Stimulated activated effector memory CD8-positive, alpha-beta T cell treated with anti-CD3 and anti-CD28 coated beads, Interleukin-12 subunit alpha, Interleukin-12 subunit beta, amount 100 ng/mL, for 72 hours (primary cell): Measurements from ENCODE around the gene RAB28.

Experiments used
- ATAC-seq: fragments of 150-1000 bp; cut with Tn5 transposase; 2 replicates; pipeline ENCODE4 v1.10.0; 2021
- DNase-seq, 2 donors: peaks; one replicate each; pipeline ENCODE4 v3.0.0; 2021 to 2022; ENCODE audit warnings: low spot score in 2 of 2
- H3K27ac Mint-ChIP-seq: one replicate; pipeline ENCODE4 v1.8.0; 2022; ENCODE audit warnings: mild to moderate bottlenecking, mixed read lengths
- H3K36me3 Mint-ChIP-seq: one replicate; pipeline ENCODE4 v1.8.0; 2022; ENCODE audit warnings: mild to moderate bottlenecking, mixed read lengths
- H3K4me1 Mint-ChIP-seq: one replicate; pipeline ENCODE4 v1.8.0; 2022; ENCODE audit warnings: mixed read lengths
- H3K4me3 Mint-ChIP-seq: one replicate; pipeline ENCODE4 v1.8.0; 2022; ENCODE audit warnings: mild to moderate bottlenecking, mixed read lengths
- H3K9me3 Mint-ChIP-seq: one replicate; pipeline ENCODE4 v1.8.0; 2022; ENCODE audit warnings: mixed read lengths

Gene RAB28

GRCh38 chr4:13386405-13387107, 97.6 kb downstream of the RAB28 start:
- Mint-ChIP-seq H3K27ac (no peak overlapping the region), H3K9me3 (no peaks in the 10 kb centered on the region), H3K4me3 (no peak overlapping the region), H3K4me1 (peaks cover 14% of the 10 kb centered on the region), H3K36me3 (no peaks in the 10 kb centered on the region)
- ATAC-seq (no peak), DNase-seq (no peak)

GRCh38 chr4:13384055-13384454, 100.1 kb downstream of the RAB28 start:
- DNase-seq (no peak), ATAC-seq (peak; percentile 21)
- no peak overlapping the region for H3K27ac Mint-ChIP-seq
- no peaks in the 10 kb centered on the region for H3K36me3 Mint-ChIP-seq
- no peaks in the 10 kb centered on the region for H3K9me3 Mint-ChIP-seq
- peaks cover 14% of the 10 kb centered on the region for H3K4me1 Mint-ChIP-seq
- H3K4me3 Mint-ChIP-seq, result no peak overlapping the region

- H3K4me3 Mint-ChIP-seq, result no peak overlapping the region
Measured at GRCh38 chr4:13378973-13379759, 105.0 kb downstream of the RAB28 start.

GRCh38 chr4:13371048-13371447, 113.1 kb downstream of the RAB28 start:
- Mint-ChIP-seq H3K27ac (no peak overlapping the region), H3K9me3 (no peaks in the 10 kb centered on the region), H3K4me1 (no peaks in the 10 kb centered on the region), H3K4me3 (no peak overlapping the region), H3K36me3 (peaks cover 12% of the 10 kb centered on the region)
- no peak for DNase-seq
- no peak for ATAC-seq

More at GRCh38 chr4:13378973-13379759, 105.0 kb downstream of the RAB28 start:
- H3K4me1 Mint-ChIP-seq, result no peaks in the 10 kb centered on the region
- H3K36me3 Mint-ChIP-seq, result peaks cover 5% of the 10 kb centered on the region
- ATAC-seq, result no peak
- H3K9me3 Mint-ChIP-seq, result no peaks in the 10 kb centered on the region
- no peak for DNase-seq
- H3K27ac Mint-ChIP-seq, result no peak overlapping the region

GRCh38 chr4:13368217-13368616, 115.9 kb downstream of the RAB28 start:
- H3K4me3 Mint-ChIP-seq, result no peak overlapping the region
- no peaks in the 10 kb centered on the region for H3K9me3 Mint-ChIP-seq
- peaks cover 12% of the 10 kb centered on the region for H3K36me3 Mint-ChIP-seq
- ATAC-seq, result no peak
- no peak overlapping the region for H3K27ac Mint-ChIP-seq
- no peak for DNase-seq
- no peaks in the 10 kb centered on the region for H3K4me1 Mint-ChIP-seq

GRCh38 chr4:13367691-13368090, 116.4 kb downstream of the RAB28 start:
- Mint-ChIP-seq H3K4me3 (no peak overlapping the region), H3K36me3 (peaks cover 12% of the 10 kb centered on the region), H3K27ac (no peak overlapping the region), H3K4me1 (no peaks in the 10 kb centered on the region), H3K9me3 (no peaks in the 10 kb centered on the region)
- ATAC-seq (no peak), DNase-seq (no peak)

GRCh38 chr4:13367244-13367643, 116.9 kb downstream of the RAB28 start:
- Mint-ChIP-seq H3K27ac (no peak overlapping the region), H3K36me3 (peaks cover 12% of the 10 kb centered on the region), H3K9me3 (no peaks in the 10 kb centered on the region), H3K4me1 (no peaks in the 10 kb centered on the region), H3K4me3 (no peak overlapping the region)
- no peak for DNase-seq
- ATAC-seq, result no peak

- no peak for DNase-seq
- no peak for ATAC-seq
- Mint-ChIP-seq H3K36me3 (peaks cover 12% of the 10 kb centered on the region), H3K4me3 (no peak overlapping the region), H3K9me3 (no peaks in the 10 kb centered on the region), H3K27ac (no peak overlapping the region), H3K4me1 (no peaks in the 10 kb centered on the region)
Measured at GRCh38 chr4:13365195-13365594, 118.9 kb downstream of the RAB28 start.

GRCh38 chr4:13364653-13365052, 119.5 kb downstream of the RAB28 start:
- no peaks in the 10 kb centered on the region for H3K9me3 Mint-ChIP-seq
- no peak for DNase-seq
- no peak overlapping the region for H3K27ac Mint-ChIP-seq
- H3K4me3 Mint-ChIP-seq, result no peak overlapping the region
- ATAC-seq, result no peak
- H3K4me1 Mint-ChIP-seq, result no peaks in the 10 kb centered on the region
- H3K36me3 Mint-ChIP-seq, result peaks cover 12% of the 10 kb centered on the region

GRCh38 chr4:13364172-13364571, 120.0 kb downstream of the RAB28 start:
- no peak for DNase-seq
- Mint-ChIP-seq H3K36me3 (peaks cover 12% of the 10 kb centered on the region), H3K9me3 (no peaks in the 10 kb centered on the region), H3K4me3 (no peak overlapping the region), H3K4me1 (no peaks in the 10 kb centered on the region), H3K27ac (no peak overlapping the region)
- ATAC-seq, result no peak

GRCh38 chr4:13359809-13360208, 124.3 kb downstream of the RAB28 start:
- no peaks in the 10 kb centered on the region for H3K4me1 Mint-ChIP-seq
- no peak overlapping the region for H3K27ac Mint-ChIP-seq
- no peaks in the 10 kb centered on the region for H3K36me3 Mint-ChIP-seq
- H3K4me3 Mint-ChIP-seq, result no peak overlapping the region
- ATAC-seq, result no peak
- H3K9me3 Mint-ChIP-seq, result no peaks in the 10 kb centered on the region
- no peak for DNase-seq

GRCh38 chr4:13355111-13355880, 128.8 kb downstream of the RAB28 start:
- no peaks in the 10 kb centered on the region for H3K4me1 Mint-ChIP-seq
- H3K36me3 Mint-ChIP-seq, result no peaks in the 10 kb centered on the region
- DNase-seq (no peak), ATAC-seq (no peak)
- H3K27ac Mint-ChIP-seq, result no peak overlapping the region
- peaks cover 2% of the 10 kb centered on the region for H3K9me3 Mint-ChIP-seq
- no peak overlapping the region for H3K4me3 Mint-ChIP-seq

GRCh38 chr4:13349096-13349495, 135.0 kb downstream of the RAB28 start:
- DNase-seq (no peak), ATAC-seq (no peak)
- H3K4me3 Mint-ChIP-seq, result no peak overlapping the region
- H3K27ac Mint-ChIP-seq, result no peak overlapping the region
- H3K36me3 Mint-ChIP-seq, result no peaks in the 10 kb centered on the region
- peaks cover 2% of the 10 kb centered on the region for H3K9me3 Mint-ChIP-seq
- H3K4me1 Mint-ChIP-seq, result no peaks in the 10 kb centered on the region

- Mint-ChIP-seq H3K9me3 (peaks cover 2% of the 10 kb centered on the region), H3K4me1 (no peaks in the 10 kb centered on the region), H3K27ac (no peak overlapping the region), H3K4me3 (no peak overlapping the region), H3K36me3 (no peaks in the 10 kb centered on the region)
- DNase-seq (no peak), ATAC-seq (no peak)
Measured at GRCh38 chr4:13348216-13348615, 135.9 kb downstream of the RAB28 start.

- peaks cover 2% of the 10 kb centered on the region for H3K9me3 Mint-ChIP-seq
- H3K4me3 Mint-ChIP-seq, result no peak overlapping the region
- no peaks in the 10 kb centered on the region for H3K4me1 Mint-ChIP-seq
- DNase-seq (no peak), ATAC-seq (no peak)
- no peak overlapping the region for H3K27ac Mint-ChIP-seq
- H3K36me3 Mint-ChIP-seq, result no peaks in the 10 kb centered on the region
Measured at GRCh38 chr4:13347517-13348125, 136.5 kb downstream of the RAB28 start.
